ENCODE measurements around the gene FREM2.

Gene FREM2

DNA sequence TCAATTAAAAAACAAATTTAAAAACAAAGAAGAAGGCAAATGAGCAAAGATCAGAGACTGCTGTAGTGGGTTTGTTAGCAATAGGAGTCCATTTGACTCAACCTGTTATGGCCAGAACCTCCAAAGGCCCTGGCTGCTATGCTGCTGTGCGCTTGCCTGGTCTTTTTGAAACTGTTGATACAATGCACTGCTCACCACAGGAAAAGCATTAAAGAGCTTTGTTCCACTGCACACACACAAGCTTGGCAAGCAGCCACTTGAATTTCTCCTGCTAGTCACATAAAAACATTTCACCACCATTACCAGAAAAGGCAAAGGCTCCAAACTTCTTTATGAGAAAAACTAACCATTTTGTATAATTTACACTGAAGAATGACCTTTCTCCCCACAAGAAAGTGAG, 132.2 kb downstream of the FREM2 start:
- FAIRE-seq: no peak
- DNase-seq (ENCODE audit: insufficient read length, low spot score): no peak
- TF ChIP-seq, protein P1, sequence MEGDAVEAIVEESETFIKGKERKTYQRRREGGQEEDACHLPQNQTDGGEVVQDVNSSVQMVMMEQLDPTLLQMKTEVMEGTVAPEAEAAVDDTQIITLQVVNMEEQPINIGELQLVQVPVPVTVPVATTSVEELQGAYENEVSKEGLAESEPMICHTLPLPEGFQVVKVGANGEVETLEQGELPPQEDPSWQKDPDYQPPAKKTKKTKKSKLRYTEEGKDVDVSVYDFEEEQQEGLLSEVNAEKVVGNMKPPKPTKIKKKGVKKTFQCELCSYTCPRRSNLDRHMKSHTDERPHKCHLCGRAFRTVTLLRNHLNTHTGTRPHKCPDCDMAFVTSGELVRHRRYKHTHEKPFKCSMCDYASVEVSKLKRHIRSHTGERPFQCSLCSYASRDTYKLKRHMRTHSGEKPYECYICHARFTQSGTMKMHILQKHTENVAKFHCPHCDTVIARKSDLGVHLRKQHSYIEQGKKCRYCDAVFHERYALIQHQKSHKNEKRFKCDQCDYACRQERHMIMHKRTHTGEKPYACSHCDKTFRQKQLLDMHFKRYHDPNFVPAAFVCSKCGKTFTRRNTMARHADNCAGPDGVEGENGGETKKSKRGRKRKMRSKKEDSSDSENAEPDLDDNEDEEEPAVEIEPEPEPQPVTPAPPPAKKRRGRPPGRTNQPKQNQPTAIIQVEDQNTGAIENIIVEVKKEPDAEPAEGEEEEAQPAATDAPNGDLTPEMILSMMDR (IDR thresholded peaks at IDR 0.05; ENCODE audit: insufficient read depth, missing control alignments): no peak

DNA sequence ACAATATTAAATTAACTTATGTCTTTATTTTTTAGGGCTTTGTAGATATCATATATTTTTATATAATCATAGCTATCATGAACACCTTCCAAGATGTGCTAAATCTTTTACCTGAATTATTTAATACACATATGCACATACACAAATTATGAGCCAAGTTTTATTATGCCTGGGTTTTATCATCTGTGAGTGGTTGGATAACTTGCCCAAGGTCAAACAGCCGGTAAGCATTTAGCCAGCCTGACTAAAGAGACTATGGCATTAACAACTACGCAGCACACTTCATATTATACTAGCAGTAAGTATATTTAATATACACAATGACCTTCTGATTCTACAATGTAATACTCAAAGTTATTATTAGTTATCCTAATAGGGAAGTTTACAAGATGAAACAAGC, 132.7 kb downstream of the FREM2 start:
- FAIRE-seq: no peak
- TF ChIP-seq, protein P1 (IDR thresholded peaks at IDR 0.05; ENCODE audit: insufficient read depth, missing control alignments): no peak
- no peak for DNase-seq (ENCODE audit: insufficient read length, low spot score)

GRCh38 chr13:38821770-38822551, 135.1 kb downstream of the FREM2 start:
- no peak for FAIRE-seq
- DNase-seq (ENCODE audit: insufficient read length, low spot score): no peak
- TF ChIP-seq, protein P1 (IDR thresholded peaks at IDR 0.05; ENCODE audit: insufficient read depth, missing control alignments): no peak

GRCh38 chr13:38824342-38824741, 137.5 kb downstream of the FREM2 start:
- no peak for FAIRE-seq
- TF ChIP-seq, protein P1 (IDR thresholded peaks at IDR 0.05; ENCODE audit: insufficient read depth, missing control alignments): no peak
- DNase-seq (ENCODE audit: insufficient read length, low spot score): no peak

GRCh38 chr13:38826182-38826813, 139.4 kb downstream of the FREM2 start:
- FAIRE-seq: no peak
- TF ChIP-seq, protein P1 (IDR thresholded peaks at IDR 0.05; ENCODE audit: insufficient read depth, missing control alignments): no peak
- no peak for DNase-seq (ENCODE audit: insufficient read length, low spot score)

- no peak for FAIRE-seq
- DNase-seq (ENCODE audit: insufficient read length, low spot score): no peak
- TF ChIP-seq, protein P1 (IDR thresholded peaks at IDR 0.05; ENCODE audit: insufficient read depth, missing control alignments): no peak
Measured at GRCh38 chr13:38830442-38831045, 143.7 kb downstream of the FREM2 start.
